HEK293 (cell line): ENCODE measurements around the gene CH25H.

Experiments used
- CTCF ChIP-seq: fragments of 450-650 bp; formaldehyde crosslinking; IDR thresholded peaks from 2 replicates; pipeline ENCODE4 v1.5.1; 2016; ENCODE audit warnings: missing biosample characterization, missing genetic modification characterization
- KLF1 ChIP-seq: fragments of 450-650 bp; formaldehyde crosslinking; IDR thresholded peaks from 2 replicates; pipeline ENCODE4 v1.5.1; 2016; ENCODE audit warnings: missing biosample characterization, missing genetic modification characterization
- KLF7 ChIP-seq: fragments of 450-650 bp; formaldehyde crosslinking; IDR thresholded peaks from 2 replicates; pipeline ENCODE4 v1.5.1; 2016; ENCODE audit warnings: missing biosample characterization, missing genetic modification characterization, borderline replicate concordance
- SP2 ChIP-seq: fragments of 450-650 bp; formaldehyde crosslinking; IDR thresholded peaks from 2 replicates; pipeline ENCODE4 v1.5.1; 2016; ENCODE audit warnings: missing biosample characterization, missing genetic modification characterization
- SP3 ChIP-seq: fragments of 450-650 bp; formaldehyde crosslinking; IDR thresholded peaks from 2 replicates; pipeline ENCODE4 v1.5.1; 2016; ENCODE audit warnings: missing biosample characterization, missing genetic modification characterization
- YY1 ChIP-seq: fragments of 450-650 bp; formaldehyde crosslinking; IDR thresholded peaks from 2 replicates; pipeline ENCODE4 v1.5.1; 2018; ENCODE audit warnings: missing biosample characterization, missing genetic modification characterization
- ZFP3 ChIP-seq: fragments of 450-650 bp; formaldehyde crosslinking; IDR thresholded peaks from 2 replicates; pipeline ENCODE4 v1.5.1; 2016; ENCODE audit warnings: low read depth, missing biosample characterization, missing genetic modification characterization
- ZFP37 ChIP-seq: fragments of 450-650 bp; formaldehyde crosslinking; IDR thresholded peaks from 2 replicates; pipeline ENCODE4 v1.5.1; 2016; ENCODE audit warnings: missing biosample characterization, missing genetic modification characterization
- ZNF18 ChIP-seq: fragments of 450-650 bp; formaldehyde crosslinking; IDR thresholded peaks from 2 replicates; pipeline ENCODE4 v1.5.1; 2016; ENCODE audit warnings: missing biosample characterization, missing genetic modification characterization
- ZNF274 ChIP-seq, 2 experiments: fragments of 200-500 bp in 1 of 2; fragments of 450-650 bp in 1 of 2; sonication (Bioruptor generic) in 1 of 2; formaldehyde crosslinking in 1 of 2; IDR thresholded peaks; 2 replicates each; pipeline versions ENCODE4 v1.5.1 to v1.6.1; 2014 to 2016; ENCODE audit warnings: borderline replicate concordance in 1 of 2, inconsistent platforms in 1 of 2, low read length in 1 of 2, missing biosample characterization in 1 of 2, missing genetic modification characterization in 1 of 2

GRCh38 chr10:89242345-89242684, 35.2 kb upstream of the CH25H start:
- TF ChIP-seq YY1, result no peak
- TF ChIP-seq KLF1 (tag by site-specific recombination), result no peak
- no peak for TF ChIP-seq ZNF274 (IDR thresholded peaks at IDR 0.05; ENCODE audit: low read length)
- TF ChIP-seq ZNF274 (tag by site-specific recombination; IDR thresholded peaks at IDR 0.05; ENCODE audit: borderline replicate concordance), result no peak
- no peak for TF ChIP-seq ZNF18 (tag by site-specific recombination)
- no peak for TF ChIP-seq ZFP37 (tag by site-specific recombination)
- no peak for TF ChIP-seq SP3 (tag by site-specific recombination)
- no peak for TF ChIP-seq ZFP3 (tag by site-specific recombination)
- TF ChIP-seq KLF7 (tag by site-specific recombination), result no peak
- TF ChIP-seq CTCF (tag by site-specific recombination), result no peak
- TF ChIP-seq SP2 (tag by site-specific recombination), result no peak
